Measurements from ENCODE around the gene TDP1. TPM values are rescaled to one million over a fixed set of nuclear protein-coding genes. Genes with fewer than 3 reads are reported as not detected.
"Not testable (repeated sequence)": the region's sequence is repeated elsewhere in the genome, so short reads cannot be mapped to it uniquely, and the experiment has no call there.

TDP1 gene
- total and polyA plus RNA-seq, 2 of the 13 experiments (the other 11 are each of a cell fraction or from before 2014, with no cell fraction given), result 16.4 to 31.2 TPM

DNA sequence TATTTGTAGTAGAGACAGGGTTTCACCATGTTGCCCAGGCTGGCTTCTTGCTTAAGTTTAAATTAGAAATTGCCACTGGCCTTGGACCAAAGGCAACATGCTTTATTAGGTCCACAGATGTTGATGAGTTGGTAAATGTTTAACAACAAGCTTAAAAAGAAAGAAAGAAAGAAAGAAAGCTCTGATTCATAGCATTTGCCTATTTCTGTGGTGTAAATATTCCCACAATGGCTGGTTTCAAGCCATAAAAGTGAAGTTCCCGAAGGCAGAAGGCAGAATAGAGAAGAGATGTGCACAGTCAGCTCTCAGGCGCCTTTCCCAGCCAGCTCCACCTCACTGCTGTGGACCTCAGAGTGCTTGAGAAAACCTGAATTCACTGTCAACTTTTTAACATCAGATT is 132.4 kb downstream of the TDP1 start (continued):
- no peak for TF ChIP-seq ZNF20 (CRISPR knock-in tag; IDR thresholded peaks at IDR 0.05)
- TF ChIP-seq ZNF501 (CRISPR knock-in tag; IDR thresholded peaks at IDR 0.05), result no peak
- TF ChIP-seq, protein P1, sequence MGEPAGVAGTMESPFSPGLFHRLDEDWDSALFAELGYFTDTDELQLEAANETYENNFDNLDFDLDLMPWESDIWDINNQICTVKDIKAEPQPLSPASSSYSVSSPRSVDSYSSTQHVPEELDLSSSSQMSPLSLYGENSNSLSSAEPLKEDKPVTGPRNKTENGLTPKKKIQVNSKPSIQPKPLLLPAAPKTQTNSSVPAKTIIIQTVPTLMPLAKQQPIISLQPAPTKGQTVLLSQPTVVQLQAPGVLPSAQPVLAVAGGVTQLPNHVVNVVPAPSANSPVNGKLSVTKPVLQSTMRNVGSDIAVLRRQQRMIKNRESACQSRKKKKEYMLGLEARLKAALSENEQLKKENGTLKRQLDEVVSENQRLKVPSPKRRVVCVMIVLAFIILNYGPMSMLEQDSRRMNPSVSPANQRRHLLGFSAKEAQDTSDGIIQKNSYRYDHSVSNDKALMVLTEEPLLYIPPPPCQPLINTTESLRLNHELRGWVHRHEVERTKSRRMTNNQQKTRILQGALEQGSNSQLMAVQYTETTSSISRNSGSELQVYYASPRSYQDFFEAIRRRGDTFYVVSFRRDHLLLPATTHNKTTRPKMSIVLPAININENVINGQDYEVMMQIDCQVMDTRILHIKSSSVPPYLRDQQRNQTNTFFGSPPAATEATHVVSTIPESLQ (CRISPR knock-in tag; conservative IDR thresholded peaks at IDR 0.05), result no peak
- TF ChIP-seq MAFK (conservative IDR thresholded peaks at IDR 0.05 in 1 of 2, IDR thresholded peaks at IDR 0.05 in 1 of 2; ENCODE audit: low read length in 2 of 2), result 0 out of 4 replicates have a peak, but pooled peaks have one; percentile 2 to 7

DNA sequence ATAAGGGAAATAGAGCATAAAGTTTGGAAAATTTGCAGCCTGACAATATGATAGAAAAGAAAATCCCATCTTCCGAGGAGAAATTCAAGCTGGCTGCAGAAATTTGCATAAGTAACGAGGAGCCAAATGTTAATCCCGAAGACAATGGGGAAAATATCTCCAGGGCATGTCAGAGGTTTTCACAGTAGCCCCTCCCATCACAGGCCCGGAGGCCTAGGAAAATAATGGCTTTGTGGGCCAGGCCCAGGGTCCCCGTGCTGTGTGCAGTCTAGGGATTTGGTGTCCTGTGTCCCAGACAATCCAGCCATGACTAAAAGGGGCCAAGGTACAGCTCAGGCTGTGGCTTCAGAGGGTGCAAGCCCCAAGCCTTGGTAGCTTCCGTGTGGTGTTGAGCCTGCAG is 133.8 kb downstream of the TDP1 start:
- FAIRE-seq; H3K27ac ChIP-seq (ENCODE audit: extremely low read length, insufficient read depth, low read length); H3K9me3 ChIP-seq (ENCODE audit: low read length); H3K4me2 ChIP-seq (ENCODE audit: low read depth, low read length); BruUV-seq (replicated peaks); H2AFZ ChIP-seq (ENCODE audit: low read length); POLR2A ChIA-PET; DNase-seq (ENCODE audit: low spot score); H3K4me3 ChIP-seq (replicated peaks in 1 of 3; ENCODE audit: insufficient read depth in 1 of 3, low read depth in 2 of 3, low read length in 3 of 3); H3K36me3 ChIP-seq (replicated peaks in 1 of 2; ENCODE audit: control insufficient read depth in 1 of 2, insufficient read depth in 2 of 2, low read length in 2 of 2); H3K79me2 ChIP-seq (ENCODE audit: insufficient read depth, low read length); in situ Hi-C loops (cut with HindIII; ENCODE audit: extremely low pct_ligation_motif_present, low pct_unique_long_range_greater_than_20kb); H3K27me3 ChIP-seq (ENCODE audit: control insufficient read depth in 1 of 2, insufficient read depth in 2 of 2, low read length in 2 of 2); intact Hi-C loops (cut with micrococcal nuclease; ENCODE audit: unreplicated experiment); H4K20me1 ChIP-seq (ENCODE audit: insufficient read depth, low read length); H3K9ac ChIP-seq (ENCODE audit: insufficient read depth, low read depth, low read length); ATAC-seq; CTCF ChIA-PET (ENCODE audit: low intra/inter-chr PET ratio, low total read pairs): not testable (repeated sequence)
- peaks cover 12% of the 10 kb centered on the region; the same call in 1 of the 2 replicates for H3K4me1 ChIP-seq (ENCODE audit: insufficient read depth, low read length)
- WGBS (ENCODE audit: low lambda C conversion rate), result 5% methylated on average over 6 of the region's 6 CpGs

GRCh38 chr14:90091393-90091792 is 135.7 kb downstream of the TDP1 start:
- no peak overlapping the region for H2AFZ ChIP-seq (ENCODE audit: low read length)
- no peaks in the 10 kb centered on the region for H3K36me3 ChIP-seq (replicated peaks in 1 of 2; ENCODE audit: control insufficient read depth in 1 of 2, insufficient read depth in 2 of 2, low read length in 2 of 2)
- H3K27ac ChIP-seq (ENCODE audit: extremely low read length, insufficient read depth, low read length), result no peak overlapping the region
- FAIRE-seq, result no peak
- ChIA-PET POLR2A (no interaction called here), CTCF (ENCODE audit: low intra/inter-chr PET ratio, low total read pairs) (no interaction called here)
- no peak overlapping the region for H3K4me3 ChIP-seq (replicated peaks in 1 of 3; ENCODE audit: insufficient read depth in 1 of 3, low read depth in 2 of 3, low read length in 3 of 3)
- no peak overlapping the region for H3K4me2 ChIP-seq (ENCODE audit: low read depth, low read length)
- BruUV-seq (replicated peaks), result no TSS peak
- no peak for TF ChIP-seq MIER2 (CRISPR knock-in tag; IDR thresholded peaks at IDR 0.05)
- TF ChIP-seq, protein P2, sequence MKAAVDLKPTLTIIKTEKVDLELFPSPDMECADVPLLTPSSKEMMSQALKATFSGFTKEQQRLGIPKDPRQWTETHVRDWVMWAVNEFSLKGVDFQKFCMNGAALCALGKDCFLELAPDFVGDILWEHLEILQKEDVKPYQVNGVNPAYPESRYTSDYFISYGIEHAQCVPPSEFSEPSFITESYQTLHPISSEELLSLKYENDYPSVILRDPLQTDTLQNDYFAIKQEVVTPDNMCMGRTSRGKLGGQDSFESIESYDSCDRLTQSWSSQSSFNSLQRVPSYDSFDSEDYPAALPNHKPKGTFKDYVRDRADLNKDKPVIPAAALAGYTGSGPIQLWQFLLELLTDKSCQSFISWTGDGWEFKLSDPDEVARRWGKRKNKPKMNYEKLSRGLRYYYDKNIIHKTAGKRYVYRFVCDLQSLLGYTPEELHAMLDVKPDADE (CRISPR knock-in tag; IDR thresholded peaks at IDR 0.05), result no peak
- no peak for TF ChIP-seq KDM6A (CRISPR knock-in tag; IDR thresholded peaks at IDR 0.05; ENCODE audit: low read depth)
- TF ChIP-seq, protein P3, sequence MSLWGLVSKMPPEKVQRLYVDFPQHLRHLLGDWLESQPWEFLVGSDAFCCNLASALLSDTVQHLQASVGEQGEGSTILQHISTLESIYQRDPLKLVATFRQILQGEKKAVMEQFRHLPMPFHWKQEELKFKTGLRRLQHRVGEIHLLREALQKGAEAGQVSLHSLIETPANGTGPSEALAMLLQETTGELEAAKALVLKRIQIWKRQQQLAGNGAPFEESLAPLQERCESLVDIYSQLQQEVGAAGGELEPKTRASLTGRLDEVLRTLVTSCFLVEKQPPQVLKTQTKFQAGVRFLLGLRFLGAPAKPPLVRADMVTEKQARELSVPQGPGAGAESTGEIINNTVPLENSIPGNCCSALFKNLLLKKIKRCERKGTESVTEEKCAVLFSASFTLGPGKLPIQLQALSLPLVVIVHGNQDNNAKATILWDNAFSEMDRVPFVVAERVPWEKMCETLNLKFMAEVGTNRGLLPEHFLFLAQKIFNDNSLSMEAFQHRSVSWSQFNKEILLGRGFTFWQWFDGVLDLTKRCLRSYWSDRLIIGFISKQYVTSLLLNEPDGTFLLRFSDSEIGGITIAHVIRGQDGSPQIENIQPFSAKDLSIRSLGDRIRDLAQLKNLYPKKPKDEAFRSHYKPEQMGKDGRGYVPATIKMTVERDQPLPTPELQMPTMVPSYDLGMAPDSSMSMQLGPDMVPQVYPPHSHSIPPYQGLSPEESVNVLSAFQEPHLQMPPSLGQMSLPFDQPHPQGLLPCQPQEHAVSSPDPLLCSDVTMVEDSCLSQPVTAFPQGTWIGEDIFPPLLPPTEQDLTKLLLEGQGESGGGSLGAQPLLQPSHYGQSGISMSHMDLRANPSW (CRISPR knock-in tag; IDR thresholded peaks at IDR 0.05; ENCODE audit: borderline replicate concordance), result no peak
- ATAC-seq, result no peak
- H3K79me2 ChIP-seq (ENCODE audit: insufficient read depth, low read length), result no peaks in the 10 kb centered on the region
- in situ Hi-C loops (cut with HindIII; ENCODE audit: extremely low pct_ligation_motif_present, low pct_unique_long_range_greater_than_20kb) (no loop called here), intact Hi-C loops (cut with micrococcal nuclease; ENCODE audit: unreplicated experiment) (no loop called here)
- no peaks in the 10 kb centered on the region for H3K9me3 ChIP-seq (ENCODE audit: low read length)
- no peak for DNase-seq (ENCODE audit: low spot score)
- H3K27me3 ChIP-seq (ENCODE audit: control insufficient read depth in 1 of 2, insufficient read depth in 2 of 2, low read length in 2 of 2), result peaks cover 0 to 3% of the 10 kb centered on the region in 2 experiments; a peak in 2 of 5 replicates
- WGBS (ENCODE audit: low lambda C conversion rate), result 0% methylated on average over 1 of the region's 1 CpG
- H3K4me1 ChIP-seq (ENCODE audit: insufficient read depth, low read length), result peaks cover 12% of the 10 kb centered on the region; the same call in 1 of the 2 replicates
- no peak overlapping the region for H3K9ac ChIP-seq (ENCODE audit: insufficient read depth, low read depth, low read length)
- H4K20me1 ChIP-seq (ENCODE audit: insufficient read depth, low read length), result no peaks in the 10 kb centered on the region

Data from HepG2 (cell line).